ENCODE data around the gene PSMB7. TPM values are rescaled to one million over a fixed set of nuclear protein-coding genes. Genes with fewer than 3 reads are reported as not detected.

PSMB7 gene
- total RNA-seq, 1 donor from 2014 or later: 183 TPM

DNA sequence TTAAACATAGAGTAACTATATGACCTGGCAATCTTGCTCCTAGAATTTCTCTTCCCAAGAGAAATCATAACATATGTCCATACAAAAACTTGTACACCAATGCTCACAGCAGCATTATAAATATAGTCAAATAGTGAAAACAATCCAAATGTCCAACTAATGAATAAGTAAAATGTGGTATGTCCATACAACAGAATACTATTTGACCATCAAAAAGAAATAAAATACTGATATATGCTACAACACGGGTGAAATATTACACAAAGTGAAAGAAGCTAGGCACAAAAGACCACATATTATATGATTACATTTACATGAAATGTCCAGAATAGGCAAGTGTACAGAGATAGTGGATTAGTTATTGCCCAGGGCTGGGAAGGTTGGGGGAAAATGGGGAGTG, 41.4 kb downstream of the PSMB7 start:
- Histone ChIP-seq H3K79me2 (ENCODE audit: insufficient read depth, low read length) (peaks cover 100% of the 10 kb centered on the region), H3K27me3 (ENCODE audit: insufficient read depth, low read length) (no peaks in the 10 kb centered on the region), H3K4me3 (ENCODE audit: insufficient read depth, low read depth, low read length) (no peak overlapping the region), H3K9ac (ENCODE audit: low read length) (no peak overlapping the region), H3K9me3 (ENCODE audit: insufficient read depth, low read depth, low read length) (no peaks in the 10 kb centered on the region), H2AFZ (ENCODE audit: low read depth, low read length) (no peak overlapping the region), H3K4me1 (ENCODE audit: insufficient read depth, low read length) (peaks cover 5% of the 10 kb centered on the region), H3K27ac (ENCODE audit: low read depth, low read length) (no peak overlapping the region), H3K4me2 (ENCODE audit: low read length) (no peak overlapping the region), H4K20me1 (ENCODE audit: insufficient read depth, low read length) (peaks cover 94% of the 10 kb centered on the region), H3K36me3 (ENCODE audit: insufficient read depth, low read length) (peaks cover 2% of the 10 kb centered on the region)
- Mint-ChIP-seq H3K4me3 (ENCODE audit: unreplicated experiment) (no peak overlapping the region), H3K9me3 (ENCODE audit: unreplicated experiment) (no peaks in the 10 kb centered on the region), H3K4me1 (ENCODE audit: low read depth, unreplicated experiment) (peaks cover 24% of the 10 kb centered on the region), H3K27me3 (ENCODE audit: low read depth, unreplicated experiment) (no peaks in the 10 kb centered on the region), H3K36me3 (ENCODE audit: low read depth, unreplicated experiment) (peaks cover 10% of the 10 kb centered on the region), H3K27ac (ENCODE audit: unreplicated experiment) (no peak overlapping the region)
- FAIRE-seq (no peak), DNase-seq (ENCODE audit: low read depth) (no peak)
- TF ChIP-seq EZH2 (IDR thresholded peaks at IDR 0.05; ENCODE audit: insufficient read depth, low read length) (no peak), CTCF (IDR thresholded peaks at IDR 0.05; ENCODE audit: insufficient read depth, low read depth, low read length) (no peak)

DNA sequence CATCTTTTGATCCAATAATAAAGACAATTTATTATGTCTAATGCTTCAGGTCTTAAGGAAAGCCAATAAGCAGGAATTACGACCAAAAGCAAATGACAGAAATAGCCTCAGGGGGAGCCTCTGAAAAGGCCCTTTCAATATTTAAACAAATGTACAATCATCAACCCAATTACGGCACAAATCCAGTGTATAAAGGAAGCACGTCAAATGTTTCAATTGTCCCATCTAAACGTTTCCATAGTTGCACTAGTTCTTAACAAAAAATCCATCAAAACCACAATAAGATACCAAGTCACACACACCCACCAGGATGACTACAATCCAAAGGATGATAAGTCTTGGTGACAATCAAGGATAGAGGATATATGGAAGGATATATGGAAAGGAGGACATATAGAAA, 41.9 kb downstream of the PSMB7 start:
- no peaks in the 10 kb centered on the region for H3K27me3 ChIP-seq (ENCODE audit: insufficient read depth, low read length)
- Mint-ChIP-seq H3K27ac (ENCODE audit: unreplicated experiment) (no peak overlapping the region), H3K27me3 (ENCODE audit: low read depth, unreplicated experiment) (no peaks in the 10 kb centered on the region), H3K36me3 (ENCODE audit: low read depth, unreplicated experiment) (peaks cover 10% of the 10 kb centered on the region), H3K9me3 (ENCODE audit: unreplicated experiment) (no peaks in the 10 kb centered on the region), H3K4me3 (ENCODE audit: unreplicated experiment) (no peak overlapping the region), H3K4me1 (ENCODE audit: low read depth, unreplicated experiment) (peaks cover 26% of the 10 kb centered on the region)
- no peak overlapping the region for H3K4me3 ChIP-seq (ENCODE audit: insufficient read depth, low read depth, low read length)
- H2AFZ ChIP-seq (ENCODE audit: low read depth, low read length): no peak overlapping the region
- peaks cover 100% of the 10 kb centered on the region for H3K79me2 ChIP-seq (ENCODE audit: insufficient read depth, low read length)
- no peak overlapping the region for H3K4me2 ChIP-seq (ENCODE audit: low read length)
- FAIRE-seq: no peak
- peaks cover 5% of the 10 kb centered on the region for H3K4me1 ChIP-seq (ENCODE audit: insufficient read depth, low read length)
- peaks cover 94% of the 10 kb centered on the region for H4K20me1 ChIP-seq (ENCODE audit: insufficient read depth, low read length)
- peaks cover 2% of the 10 kb centered on the region for H3K36me3 ChIP-seq (ENCODE audit: insufficient read depth, low read length)
- TF ChIP-seq CTCF (IDR thresholded peaks at IDR 0.05; ENCODE audit: insufficient read depth, low read depth, low read length) (no peak), EZH2 (IDR thresholded peaks at IDR 0.05; ENCODE audit: insufficient read depth, low read length) (no peak)
- H3K27ac ChIP-seq (ENCODE audit: low read depth, low read length): no peak overlapping the region
- no peaks in the 10 kb centered on the region for H3K9me3 ChIP-seq (ENCODE audit: insufficient read depth, low read depth, low read length)
- DNase-seq (ENCODE audit: low read depth): no peak
- no peak overlapping the region for H3K9ac ChIP-seq (ENCODE audit: low read length)

DNA sequence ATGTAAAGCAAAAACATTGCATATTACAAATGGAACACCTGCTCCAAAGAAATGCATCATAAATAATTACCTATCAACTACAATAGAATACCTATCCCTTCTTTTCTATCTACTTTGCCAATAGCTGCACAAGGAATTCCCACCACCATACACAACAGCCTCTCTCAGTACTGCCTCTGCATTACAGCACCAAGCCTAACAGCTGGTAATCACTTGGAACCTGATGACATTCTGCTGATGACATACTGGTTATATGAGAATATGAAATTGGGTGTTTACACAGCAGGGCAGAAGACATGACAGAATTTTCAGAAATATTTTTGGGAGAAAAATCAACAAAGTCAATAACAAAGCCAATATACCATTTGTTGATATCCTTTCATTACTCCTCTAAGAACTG, 43.2 kb downstream of the PSMB7 start:
- Histone ChIP-seq H3K4me3 (ENCODE audit: insufficient read depth, low read depth, low read length) (no peak overlapping the region), H3K27ac (ENCODE audit: low read depth, low read length) (no peak overlapping the region), H3K79me2 (ENCODE audit: insufficient read depth, low read length) (peaks cover 100% of the 10 kb centered on the region), H3K9me3 (ENCODE audit: insufficient read depth, low read depth, low read length) (no peaks in the 10 kb centered on the region), H3K36me3 (ENCODE audit: insufficient read depth, low read length) (peaks cover 2% of the 10 kb centered on the region), H3K4me2 (ENCODE audit: low read length) (no peak overlapping the region), H2AFZ (ENCODE audit: low read depth, low read length) (no peak overlapping the region), H3K27me3 (ENCODE audit: insufficient read depth, low read length) (no peaks in the 10 kb centered on the region), H3K4me1 (ENCODE audit: insufficient read depth, low read length) (peaks cover 12% of the 10 kb centered on the region), H4K20me1 (ENCODE audit: insufficient read depth, low read length) (peaks cover 91% of the 10 kb centered on the region), H3K9ac (ENCODE audit: low read length) (no peak overlapping the region)
- Mint-ChIP-seq H3K27me3 (ENCODE audit: low read depth, unreplicated experiment) (no peaks in the 10 kb centered on the region), H3K4me1 (ENCODE audit: low read depth, unreplicated experiment) (peaks cover 32% of the 10 kb centered on the region), H3K9me3 (ENCODE audit: unreplicated experiment) (no peaks in the 10 kb centered on the region), H3K36me3 (ENCODE audit: low read depth, unreplicated experiment) (peaks cover 7% of the 10 kb centered on the region), H3K4me3 (ENCODE audit: unreplicated experiment) (no peak overlapping the region), H3K27ac (ENCODE audit: unreplicated experiment) (no peak overlapping the region)
- FAIRE-seq (no peak), DNase-seq (ENCODE audit: low read depth) (no peak)
- TF ChIP-seq CTCF (IDR thresholded peaks at IDR 0.05; ENCODE audit: insufficient read depth, low read depth, low read length): no peak
- no peak for TF ChIP-seq EZH2 (IDR thresholded peaks at IDR 0.05; ENCODE audit: insufficient read depth, low read length)
